IPS-NIHi7 (cell line): Measurements from ENCODE around the gene CAPN11.
A peak's percentile ranks its signal among the peaks of the same experiment; 100 is the strongest.

Source experiments
- DNase-seq: peaks from one replicate; pipeline ENCODE4 v3.0.0; 2012; ENCODE audit warnings: mixed read lengths; ENCODE audit errors: extremely low spot score

The CAPN11 gene

GRCh38 chr6:44211284-44211683 lies 52.7 kb downstream of the CAPN11 start:
- DNase-seq: no peak

- no peak for DNase-seq
Measured at GRCh38 chr6:44214307-44214706, 55.7 kb downstream of the CAPN11 start.

GRCh38 chr6:44216677-44217331 lies 58.2 kb downstream of the CAPN11 start, which contains the start of gene MYMX:
Gene MYMX, plus strand, starts transcription at chr6:44216926. Its CDS starts 546 bp downstream, at chr6:44217472.
- DNase-seq: peak; percentile 34

- DNase-seq: peak; percentile 16
Measured at GRCh38 chr6:44217332-44218143, 58.9 kb downstream of the CAPN11 start.

GRCh38 chr6:44219053-44219814 lies 60.6 kb downstream of the CAPN11 start:
- DNase-seq: peak; percentile 79

GRCh38 chr6:44219815-44220784 lies 61.5 kb downstream of the CAPN11 start:
- DNase-seq: no peak

- DNase-seq: no peak
Measured at GRCh38 chr6:44220913-44221290, 62.3 kb downstream of the CAPN11 start.

- no peak for DNase-seq
Measured at GRCh38 chr6:44221291-44221960, 62.8 kb downstream of the CAPN11 start.

- DNase-seq: no peak
Measured at GRCh38 chr6:44221961-44222335, 63.3 kb downstream of the CAPN11 start.

- DNase-seq: peak; percentile 62
Measured at GRCh38 chr6:44222486-44223318, 64.1 kb downstream of the CAPN11 start.

- DNase-seq: peak; percentile 88
Measured at GRCh38 chr6:44223319-44224028, 64.9 kb downstream of the CAPN11 start, which contains the start of gene SLC29A1. Gene SLC29A1, plus strand, starts transcription at chr6:44223595. Its CDS starts 3,719 bp downstream, at chr6:44227314.

- no peak for DNase-seq
Measured at GRCh38 chr6:44224029-44224964, 65.7 kb downstream of the CAPN11 start.

- DNase-seq: no peak
Measured at GRCh38 chr6:44224965-44225305, 66.3 kb downstream of the CAPN11 start.

- no peak for DNase-seq
Measured at GRCh38 chr6:44225579-44226325, 67.1 kb downstream of the CAPN11 start.

GRCh38 chr6:44226368-44227147 lies 67.9 kb downstream of the CAPN11 start:
- DNase-seq: no peak

GRCh38 chr6:44227148-44227793 lies 68.7 kb downstream of the CAPN11 start:
- no peak for DNase-seq
